GM12891 (cell line): ENCODE data around the gene BCL11B.

Experiments used
- POLR2A ChIP-seq: IDR thresholded peaks from 2 replicates; pipeline ENCODE4 v1.6.1; 2011; ENCODE audit warnings: low read depth, low read length, control low read depth
- POLR2AphosphoS5 ChIP-seq: IDR thresholded peaks from 2 replicates; pipeline ENCODE4 v1.6.1; 2011; ENCODE audit warnings: low read depth, low read length, control low read depth
- POU2F2 ChIP-seq: IDR thresholded peaks from 2 replicates; pipeline ENCODE4 v1.6.1; 2011; ENCODE audit warnings: low read depth, mild to moderate bottlenecking, control low read depth, low read length, moderate library complexity
- SPI1 ChIP-seq: IDR thresholded peaks from 2 replicates; pipeline ENCODE4 v1.6.1; 2011; ENCODE audit warnings: low read depth, low read length, control low read depth
- TAF1 ChIP-seq: IDR thresholded peaks from 2 replicates; pipeline ENCODE4 v1.6.1; 2011; ENCODE audit warnings: low read depth, low read length, control low read depth

DNA sequence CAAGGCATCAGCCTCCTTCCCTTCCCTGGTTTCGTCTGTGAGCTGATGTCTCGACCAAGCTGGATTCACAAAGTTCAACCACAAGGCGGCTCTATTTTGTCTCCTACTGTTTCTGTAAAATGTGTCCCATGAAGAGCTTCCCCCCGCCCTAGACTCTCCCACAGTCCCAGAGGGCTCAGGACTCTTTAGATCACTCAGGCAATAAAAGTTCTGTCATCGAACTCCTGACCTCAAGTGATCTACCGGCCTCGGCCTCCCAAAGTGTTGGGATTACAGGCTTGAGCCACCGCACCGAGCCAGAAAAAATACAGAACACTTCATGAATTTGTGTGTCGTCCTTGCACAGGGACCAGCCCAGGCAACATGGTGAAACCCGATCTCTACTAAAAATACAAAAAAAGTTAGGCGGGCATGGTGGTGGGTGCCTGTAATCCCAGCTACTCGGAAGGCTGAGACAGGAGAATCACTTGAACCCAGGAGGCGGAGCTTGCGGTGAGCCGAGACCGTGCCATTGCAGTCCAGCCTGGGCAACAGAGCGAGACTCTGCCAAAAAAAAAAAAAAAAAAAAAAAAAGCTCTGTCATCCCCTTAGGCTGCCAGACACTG lies 149.4 kb downstream of the BCL11B start:
- TF ChIP-seq POLR2A (no peak), POLR2AphosphoS5 (no peak), SPI1 (no peak), POU2F2 (no peak), TAF1 (no peak)
